Non-pigmented ciliary epithelial cell (primary cell): Measurements from ENCODE around the gene PLEKHB1.
"Not testable (repeated sequence)": the region's sequence is repeated elsewhere in the genome, so short reads cannot be mapped to it uniquely, and the experiment has no call there.

Experiments
- DNase-seq: peaks from one replicate; pipeline ENCODE4 v3.0.0-alpha.2; 2010; ENCODE audit warnings: low read depth

Gene PLEKHB1

DNA sequence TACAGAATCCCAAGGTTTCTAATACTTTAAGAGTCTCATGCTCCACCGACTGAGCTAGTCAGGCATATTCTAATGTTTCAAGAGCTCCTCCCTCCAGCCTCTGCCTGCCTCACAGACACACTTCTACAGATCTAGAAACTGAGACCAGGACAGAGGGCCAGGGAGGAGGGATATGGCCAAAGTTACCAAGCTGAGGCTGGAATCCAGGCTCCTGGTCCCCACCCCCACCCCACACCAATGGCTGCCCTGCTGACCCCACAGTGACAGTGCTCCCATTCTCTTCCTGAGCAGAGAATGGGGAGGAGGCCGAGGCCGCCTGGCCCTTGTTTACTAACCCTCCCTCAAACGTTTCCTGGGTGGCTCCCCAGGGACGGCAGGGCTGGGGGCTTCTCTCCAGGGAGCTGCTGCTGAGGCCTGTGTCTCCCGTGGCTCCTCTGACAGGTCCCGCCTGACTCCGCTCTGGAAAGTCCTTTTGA lies 2.2 kb downstream of the PLEKHB1 start:
- DNase-seq: no peak

- DNase-seq: no peak
These were observed 2.8 kb downstream of the PLEKHB1 start for GRCh38 chr11:73649206-73649605.

DNA sequence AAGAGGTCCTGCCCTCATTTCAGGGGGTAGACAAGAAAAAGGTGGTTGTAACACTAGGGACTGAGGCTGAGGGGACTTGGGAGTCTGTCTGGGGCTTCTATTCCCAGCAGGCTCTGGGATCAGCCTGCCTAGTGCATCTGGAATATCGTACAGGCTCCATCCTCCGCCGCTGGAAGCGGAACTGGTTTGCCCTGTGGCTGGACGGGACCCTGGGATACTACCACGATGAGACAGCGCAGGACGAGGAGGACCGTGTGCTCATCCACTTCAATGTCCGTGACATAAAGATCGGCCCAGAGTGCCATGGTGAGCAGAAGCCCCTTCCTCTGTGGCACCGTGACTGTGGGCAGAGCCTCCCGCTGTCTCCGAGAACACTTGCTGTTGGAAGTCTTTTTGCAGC lies 4.0 kb downstream of the PLEKHB1 start:
- no peak for DNase-seq

DNA sequence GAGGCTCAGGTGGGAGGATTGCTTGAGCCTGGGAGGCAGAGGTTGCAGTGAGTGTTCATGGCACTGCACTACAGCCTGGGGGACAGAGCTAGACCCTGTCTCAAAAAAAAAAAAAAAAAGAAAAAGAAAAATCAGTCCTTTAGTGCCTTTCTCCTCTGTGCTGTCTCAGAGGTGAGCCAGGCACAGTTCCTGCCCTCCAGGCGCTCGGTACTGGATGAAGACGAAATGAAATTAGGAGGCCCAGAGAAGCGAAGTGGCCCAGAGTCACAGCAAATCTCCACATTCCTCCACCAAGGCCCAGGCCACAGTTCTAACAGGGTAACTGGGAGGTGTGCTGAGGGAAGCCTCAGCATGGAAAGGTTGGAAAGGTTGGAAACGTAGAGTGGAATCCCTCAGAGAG lies 4.9 kb downstream of the PLEKHB1 start:
- no peak for DNase-seq

- no peak for DNase-seq
These were observed 5.3 kb downstream of the PLEKHB1 start for GRCh38 chr11:73651661-73652045.

- no peak for DNase-seq
These were observed 5.8 kb downstream of the PLEKHB1 start for GRCh38 chr11:73652046-73652730.

DNA sequence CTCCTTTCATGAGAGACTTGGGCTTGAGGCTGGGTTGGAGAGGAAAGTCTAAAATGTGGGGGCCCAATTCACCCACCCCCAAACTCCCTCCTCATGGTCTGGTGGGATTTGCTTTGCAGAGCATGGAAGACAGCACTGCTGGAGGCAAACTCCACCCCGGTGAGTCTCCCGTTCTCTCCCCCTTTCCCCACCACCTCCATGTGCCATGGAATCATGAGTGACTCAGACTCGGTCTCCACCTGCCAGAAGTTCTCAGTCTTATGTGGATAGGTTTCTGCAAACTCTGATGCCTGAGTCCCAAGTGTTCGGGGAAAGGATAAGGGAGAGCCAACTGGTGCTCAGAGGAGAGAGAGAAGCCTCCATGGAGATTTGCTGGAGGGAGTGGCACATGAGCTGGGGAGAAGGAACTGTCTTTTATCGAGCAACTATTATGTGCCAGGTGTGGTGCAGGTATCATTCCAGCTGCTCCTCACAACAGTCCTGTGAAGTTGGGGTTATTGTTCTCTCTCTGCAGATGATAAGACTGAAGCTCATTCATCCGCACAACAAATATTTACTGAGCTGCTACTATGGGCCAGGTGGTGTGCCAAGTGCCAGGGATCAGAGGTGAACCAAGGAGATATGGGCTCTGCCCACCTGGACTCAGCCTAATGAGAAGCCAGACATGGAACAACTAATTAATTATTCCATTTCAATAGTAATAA lies 6.6 kb downstream of the PLEKHB1 start:
- DNase-seq: no peak

- DNase-seq: no peak
These were observed 7.6 kb downstream of the PLEKHB1 start for GRCh38 chr11:73653996-73654395.

- no peak for DNase-seq
These were observed 8.2 kb downstream of the PLEKHB1 start for GRCh38 chr11:73654482-73655021.

DNA sequence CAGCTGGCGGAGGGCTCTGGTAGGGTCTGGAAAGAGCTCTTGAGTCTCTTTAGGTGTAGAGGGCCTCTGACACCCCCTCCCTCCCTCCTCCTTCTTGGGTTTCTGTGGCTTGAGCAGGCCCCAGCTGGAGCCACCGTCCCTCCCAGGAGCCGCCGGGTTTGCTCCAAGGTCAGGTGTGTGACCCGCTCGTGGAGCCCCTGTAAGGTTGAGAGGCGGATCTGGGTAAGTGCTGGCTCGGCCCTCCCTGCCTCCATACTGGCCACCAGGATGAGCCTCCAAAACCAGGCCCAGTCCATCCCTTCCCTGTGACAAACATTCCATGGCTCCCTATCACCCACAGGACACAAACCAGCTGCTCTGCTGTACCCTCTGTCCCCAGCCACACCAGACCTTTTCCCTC lies 9.3 kb downstream of the PLEKHB1 start:
- DNase-seq: no peak

GRCh38 chr11:73656985-73657384 lies 10.6 kb downstream of the PLEKHB1 start:
- no peak for DNase-seq

DNA sequence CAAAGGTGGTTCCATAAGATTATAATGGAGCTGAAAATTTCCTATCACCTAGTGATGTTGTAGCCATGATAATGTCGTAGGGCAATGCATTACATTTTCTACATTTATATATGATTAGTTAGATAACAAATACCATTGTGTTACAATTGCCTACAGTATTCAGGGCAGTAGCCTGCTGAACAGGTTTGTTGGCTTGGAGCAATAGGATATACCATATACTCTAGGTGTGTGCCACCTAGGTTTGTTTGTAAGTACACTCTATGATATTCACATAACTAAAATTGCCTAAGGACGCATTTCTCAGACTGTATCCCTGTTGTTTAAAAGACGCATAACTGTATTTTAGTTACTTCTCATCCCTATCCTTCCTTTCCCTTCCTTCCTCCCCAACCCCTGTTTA lies 13.6 kb downstream of the PLEKHB1 start:
- DNase-seq: no peak

DNA sequence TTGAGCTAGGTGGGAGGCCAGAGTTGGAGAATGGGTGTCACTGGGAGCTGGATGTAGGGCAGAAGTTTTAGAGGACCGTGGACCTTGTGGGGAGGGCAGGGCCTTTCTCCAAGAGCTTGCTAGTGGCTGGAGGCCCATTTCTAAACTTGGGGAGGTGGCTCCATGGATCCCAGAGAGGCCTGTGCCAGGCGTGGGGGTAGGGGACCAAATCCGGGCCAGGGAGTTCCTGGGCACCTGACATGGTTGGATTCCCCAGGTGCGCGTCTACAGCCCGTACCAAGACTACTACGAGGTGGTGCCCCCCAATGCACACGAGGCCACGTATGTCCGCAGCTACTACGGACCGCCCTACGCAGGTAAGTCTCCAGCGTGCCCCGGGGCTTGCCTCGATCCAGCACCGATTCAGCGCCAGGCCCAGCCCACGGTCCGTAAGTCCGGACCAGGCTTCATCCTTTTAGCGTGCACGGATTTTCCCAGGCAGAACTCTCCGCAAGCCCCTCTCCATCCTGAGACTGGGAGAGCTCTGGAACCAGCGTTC lies 14.2 kb downstream of the PLEKHB1 start:
- DNase-seq: no peak

DNA sequence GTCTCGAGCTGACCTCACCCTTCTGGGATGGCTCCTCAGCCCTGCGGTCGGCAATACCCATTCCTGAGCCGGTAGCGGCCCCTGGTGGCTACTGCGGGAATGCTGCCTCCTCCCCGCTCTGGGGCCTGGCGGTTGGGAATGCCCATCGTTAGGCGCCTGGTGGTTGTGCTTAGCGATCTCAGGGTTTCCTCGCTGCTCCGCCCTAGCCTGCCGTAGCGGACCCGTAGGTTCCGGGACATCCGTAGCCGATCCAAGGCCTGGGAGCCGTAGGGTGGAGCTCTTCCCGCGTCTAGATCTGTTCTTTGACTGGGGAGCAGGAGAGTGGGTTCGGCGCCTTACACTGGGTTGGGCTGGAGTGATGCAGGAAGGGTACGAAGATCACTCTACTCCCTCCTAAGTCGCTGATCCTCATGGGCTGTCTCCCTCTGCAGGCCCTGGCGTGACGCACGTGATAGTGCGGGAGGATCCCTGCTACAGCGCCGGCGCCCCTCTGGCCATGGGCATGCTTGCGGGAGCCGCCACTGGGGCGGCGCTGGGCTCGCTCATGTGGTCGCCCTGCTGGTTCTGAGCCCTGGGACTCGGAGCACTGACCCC lies 14.8 kb downstream of the PLEKHB1 start:
- no peak for DNase-seq

GRCh38 chr11:73662445-73663157 lies 16.2 kb downstream of the PLEKHB1 start:
- no peak for DNase-seq

GRCh38 chr11:73663604-73664495 lies 17.5 kb downstream of the PLEKHB1 start:
- DNase-seq: no peak

- DNase-seq: no peak
These were observed 18.5 kb downstream of the PLEKHB1 start for GRCh38 chr11:73664877-73665276.

GRCh38 chr11:73667891-73668290 lies 21.5 kb downstream of the PLEKHB1 start:
- no peak for DNase-seq

DNA sequence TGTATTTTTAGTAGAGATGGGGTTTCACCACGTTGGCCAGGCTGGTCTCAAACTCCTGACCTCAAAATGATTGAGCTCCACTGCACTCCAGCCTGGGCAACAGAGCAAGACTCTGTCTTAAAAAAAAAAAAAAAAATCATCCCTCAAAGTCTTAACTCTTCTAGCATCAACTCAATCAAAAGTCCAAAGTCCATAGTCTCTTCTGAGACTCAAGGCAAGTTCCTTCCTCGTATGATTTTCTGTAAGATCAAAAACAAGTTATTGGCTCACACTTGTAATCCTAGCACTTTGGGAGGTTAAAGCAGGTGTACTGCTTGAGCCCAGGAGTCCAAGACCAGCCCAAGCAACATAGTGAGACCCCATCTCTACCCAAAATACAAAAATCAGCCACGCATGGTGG lies 24.4 kb downstream of the PLEKHB1 start:
- no peak for DNase-seq

- no peak for DNase-seq
These were observed 25.3 kb downstream of the PLEKHB1 start for GRCh38 chr11:73671701-73672100.

- not testable (repeated sequence) for DNase-seq
These were observed 30.2 kb downstream of the PLEKHB1 start for GRCh38 chr11:73676552-73676951.
